Stimulated activated CD4-positive, alpha-beta T cell treated with anti-CD3 and anti-CD28 coated beads, Interleukin-4, amount 100 ng/mL, for 24 hours (primary cell): ENCODE results near the gene EPAS1.

Source experiments
- DNase-seq: peaks from one replicate; pipeline ENCODE4 v3.0.0-alpha.2; 2020

Gene EPAS1

GRCh38 chr2:46326231-46326980 lies 29.2 kb downstream of the EPAS1 start:
- DNase-seq, result no peak

GRCh38 chr2:46327627-46328026 lies 30.4 kb downstream of the EPAS1 start:
- no peak for DNase-seq

GRCh38 chr2:46328291-46328690 lies 31.1 kb downstream of the EPAS1 start:
- DNase-seq, result no peak

- no peak for DNase-seq
These were observed 31.6 kb downstream of the EPAS1 start for GRCh38 chr2:46328829-46329228.

GRCh38 chr2:46329340-46329739 lies 32.1 kb downstream of the EPAS1 start:
- no peak for DNase-seq

GRCh38 chr2:46329803-46330775 lies 32.9 kb downstream of the EPAS1 start:
- no peak for DNase-seq

GRCh38 chr2:46331109-46331766 lies 34.0 kb downstream of the EPAS1 start:
- DNase-seq, result no peak

GRCh38 chr2:46332686-46333281 lies 35.6 kb downstream of the EPAS1 start:
- DNase-seq, result no peak

GRCh38 chr2:46333912-46334311 lies 36.7 kb downstream of the EPAS1 start:
- DNase-seq, result no peak

GRCh38 chr2:46334389-46335271 lies 37.4 kb downstream of the EPAS1 start:
- no peak for DNase-seq

GRCh38 chr2:46335391-46336282 lies 38.4 kb downstream of the EPAS1 start:
- no peak for DNase-seq

- no peak for DNase-seq
These were observed 39.2 kb downstream of the EPAS1 start for GRCh38 chr2:46336283-46336959.

- DNase-seq, result no peak
These were observed 40.2 kb downstream of the EPAS1 start for GRCh38 chr2:46337208-46337994.

GRCh38 chr2:46338674-46339073 lies 41.5 kb downstream of the EPAS1 start:
- DNase-seq, result no peak

- DNase-seq, result no peak
These were observed 42.0 kb downstream of the EPAS1 start for GRCh38 chr2:46339200-46339599.

GRCh38 chr2:46339676-46340459 lies 42.7 kb downstream of the EPAS1 start:
- no peak for DNase-seq

GRCh38 chr2:46340740-46341420 lies 43.7 kb downstream of the EPAS1 start:
- no peak for DNase-seq
